NCI-H2029 treated with DMSO at 0.1 percent for 48 hours (cell line): Measurements from ENCODE around the gene CHST11.

Source experiments
- DNase-seq: peaks from one replicate; lab custom pipeline; 2025; lab: John Stamatoyannopoulos, UW

CHST11 gene

DNA sequence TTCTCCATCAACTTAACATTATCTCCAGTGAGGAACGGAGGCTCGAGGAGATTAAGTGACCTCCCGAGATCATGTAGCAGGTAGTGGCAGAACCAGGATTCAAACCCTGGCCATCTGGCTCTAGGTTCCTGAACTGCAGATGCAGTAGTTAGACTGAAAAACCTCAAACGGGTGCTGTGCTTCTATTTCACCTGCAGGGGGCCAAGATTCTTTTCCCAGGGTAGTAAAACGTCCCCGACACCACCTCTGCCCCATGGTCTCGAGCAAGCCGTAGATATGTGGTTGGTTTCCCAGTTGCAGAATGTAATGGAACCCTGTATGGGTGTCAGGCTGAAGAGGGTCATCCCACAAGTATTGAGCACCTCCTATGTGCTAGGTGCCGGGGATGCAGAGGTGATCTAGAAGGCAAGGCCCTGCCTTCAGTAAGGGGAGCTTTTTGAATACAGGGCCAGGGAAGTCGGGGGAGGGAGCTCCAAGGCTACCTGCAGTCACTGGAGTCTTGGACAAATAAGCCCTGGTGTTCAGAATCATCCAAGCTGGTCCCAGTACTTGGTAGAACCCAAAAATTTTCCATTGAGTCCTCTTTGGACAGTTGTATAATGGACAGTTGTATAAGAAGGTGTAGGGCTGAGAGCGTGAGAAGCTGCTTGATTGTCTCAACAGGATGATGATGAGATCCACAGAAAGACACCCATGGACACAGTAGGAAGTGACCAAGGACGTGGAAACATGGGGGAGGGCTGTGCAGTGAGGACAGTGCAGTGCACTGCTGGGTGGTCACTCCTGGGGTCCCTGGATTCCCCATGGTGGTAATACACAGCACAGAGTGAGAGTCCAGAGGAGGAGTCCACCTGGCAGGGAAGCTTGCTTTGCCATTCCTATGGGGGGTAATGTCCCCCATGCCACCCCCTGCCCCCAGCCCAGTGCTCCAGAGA lies 197.2 kb downstream of the CHST11 start:
- DNase-seq: no peak

DNA sequence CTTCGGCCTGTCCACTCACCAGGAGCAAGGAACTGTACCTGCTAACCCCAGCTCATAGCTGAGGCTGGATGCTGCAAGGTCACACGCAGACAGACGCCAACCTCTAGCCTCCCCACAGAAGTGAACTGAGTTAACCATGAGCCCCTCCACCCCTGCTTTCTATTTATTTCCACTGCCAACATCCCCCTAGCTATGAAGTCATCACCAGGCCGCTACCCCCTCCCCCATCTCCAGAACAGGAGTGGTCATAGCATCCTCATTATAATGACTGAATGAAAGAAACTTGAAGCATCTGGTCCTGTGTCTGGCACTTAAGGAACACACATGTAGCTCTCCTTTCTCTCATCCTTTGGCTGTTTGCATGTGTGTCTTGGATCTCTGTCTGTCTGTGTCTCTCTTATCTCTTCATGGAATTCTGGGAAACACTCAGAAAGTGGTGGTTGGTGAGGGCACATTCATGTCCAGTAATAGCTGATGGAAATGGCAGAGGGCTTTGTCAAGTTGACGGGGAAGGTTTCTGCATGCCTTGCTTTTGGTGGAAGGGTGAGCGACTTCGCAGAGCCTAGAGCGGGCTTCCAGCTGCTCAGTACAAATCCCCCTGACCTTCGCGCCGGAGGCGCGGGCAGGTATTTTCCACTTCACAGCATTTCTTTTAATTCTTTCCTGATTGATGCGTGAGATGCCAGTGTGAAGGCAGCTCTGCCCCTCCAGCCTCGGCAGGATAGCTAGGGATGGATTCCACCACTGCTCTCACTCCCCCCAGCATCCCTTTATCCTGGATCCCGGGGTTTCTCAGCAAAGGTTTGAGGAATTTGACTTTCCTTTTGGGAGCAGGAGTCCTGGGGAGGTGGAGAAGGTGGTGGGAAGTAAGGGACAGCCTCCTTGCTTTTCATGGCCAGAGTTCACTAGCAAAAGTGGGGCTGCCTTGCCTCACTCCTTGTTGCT lies 198.2 kb downstream of the CHST11 start:
- no peak for DNase-seq

DNA sequence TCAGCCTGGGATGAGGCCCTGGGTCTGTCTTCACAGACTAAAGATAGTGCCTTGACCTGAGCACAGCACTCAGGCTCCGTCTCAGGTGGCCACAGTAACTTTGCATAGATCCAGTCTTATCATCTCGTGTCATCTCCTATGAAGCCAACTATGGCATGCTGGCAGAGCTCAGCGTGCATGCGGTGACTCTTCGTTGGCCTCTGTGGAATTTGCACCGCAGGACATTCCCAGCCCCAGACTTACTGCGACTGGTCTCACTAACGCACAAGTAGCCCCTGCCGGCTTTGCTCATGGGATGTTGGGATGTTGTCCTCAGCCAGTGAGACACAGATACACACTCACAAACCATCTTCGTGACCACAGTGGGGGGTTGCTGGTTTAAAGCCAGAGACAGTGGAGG lies 199.6 kb downstream of the CHST11 start:
- no peak for DNase-seq

DNA sequence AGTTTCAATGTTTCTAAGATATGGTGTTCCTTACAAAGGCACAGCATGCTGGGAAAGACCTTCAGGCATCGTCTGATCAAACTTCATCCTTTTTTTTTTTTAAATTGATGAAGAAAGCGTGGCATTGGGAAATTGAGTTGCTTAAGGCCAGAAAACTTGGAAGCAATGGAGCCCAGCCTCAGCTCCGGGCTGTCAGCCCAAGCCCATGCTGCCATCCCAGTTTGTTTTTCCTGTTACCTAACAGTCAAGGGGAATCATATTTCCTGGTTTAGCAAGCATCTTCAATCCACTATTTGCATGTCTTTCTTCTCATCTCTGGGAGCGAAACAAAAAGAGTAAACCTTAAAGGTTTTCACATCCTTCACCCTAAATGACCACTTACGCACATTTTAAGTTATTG lies 200.2 kb downstream of the CHST11 start:
- peak; percentile 46 for DNase-seq

DNA sequence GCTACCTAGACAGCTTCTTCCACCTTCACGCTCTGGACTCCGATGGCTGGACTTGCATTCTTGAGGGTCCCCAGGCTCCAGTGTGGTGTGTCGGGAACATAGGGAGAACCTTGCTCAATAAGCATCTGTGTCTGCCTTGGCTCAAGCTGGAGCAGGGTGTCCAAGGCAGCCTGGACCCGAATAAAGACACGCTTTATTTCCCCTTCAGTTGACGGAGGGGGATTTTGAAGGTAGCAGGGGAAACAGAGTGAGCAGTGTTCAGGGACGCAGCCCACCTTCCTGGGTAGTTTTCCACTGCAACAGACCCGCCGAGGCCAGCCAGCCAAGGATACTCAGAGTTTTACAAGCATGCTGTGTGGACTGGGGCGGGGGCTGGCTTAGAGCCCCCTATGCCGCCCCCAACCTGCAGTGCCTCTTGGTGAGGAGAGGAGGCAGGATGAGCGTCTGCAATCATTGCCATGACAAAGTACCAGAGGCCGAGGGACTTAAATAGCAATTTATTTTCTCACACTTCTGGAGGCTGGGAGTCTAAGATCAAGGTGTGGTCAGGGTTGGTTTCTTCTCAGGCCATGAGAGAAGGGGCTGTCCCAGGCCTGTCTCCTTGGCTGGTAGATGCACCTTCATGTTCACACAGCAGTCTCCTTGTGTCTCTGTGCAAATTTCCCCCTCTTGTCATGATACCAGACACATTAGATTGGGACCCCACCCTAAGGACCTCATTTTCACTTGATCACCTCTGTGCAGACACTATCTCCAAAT lies 201.2 kb downstream of the CHST11 start:
- DNase-seq: no peak

DNA sequence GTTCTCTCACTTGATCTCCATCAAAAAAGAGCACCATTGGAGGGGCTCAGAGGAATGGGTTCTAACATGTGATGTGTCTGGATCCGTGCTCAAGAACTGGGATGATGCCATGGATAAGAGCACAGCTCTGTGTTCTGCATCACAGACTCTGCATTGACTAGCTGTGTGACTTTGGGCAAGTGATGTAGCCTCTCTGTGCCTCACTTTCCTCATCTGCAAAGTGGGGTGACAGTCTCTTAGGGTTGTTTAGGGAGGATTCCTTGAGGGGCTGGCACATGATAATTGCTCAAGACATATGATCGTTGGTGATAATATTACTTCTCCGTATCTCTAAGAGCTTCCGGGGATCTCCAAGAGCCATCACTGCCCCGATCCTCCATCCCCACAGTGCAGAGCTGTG lies 202.3 kb downstream of the CHST11 start:
- no peak for DNase-seq

DNA sequence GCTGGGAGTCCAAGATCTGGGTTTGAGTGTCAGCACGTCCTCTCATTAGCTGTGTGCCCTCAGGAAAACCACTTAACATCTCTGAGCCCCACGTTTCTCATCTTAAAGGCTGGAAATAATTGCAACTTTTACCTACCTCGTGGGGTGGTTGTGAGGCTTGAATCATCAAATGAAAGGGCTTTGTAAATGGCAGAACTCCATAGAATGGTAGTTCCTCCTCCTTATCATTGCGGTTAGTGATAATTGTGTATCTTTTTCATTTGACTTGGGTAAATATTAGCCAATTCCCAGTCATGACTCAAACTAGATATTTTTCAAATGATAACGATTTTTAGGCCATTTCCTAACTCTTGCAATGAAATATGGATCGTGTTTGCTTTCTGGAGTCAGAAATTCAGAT lies 205.5 kb downstream of the CHST11 start:
- DNase-seq: no peak

DNA sequence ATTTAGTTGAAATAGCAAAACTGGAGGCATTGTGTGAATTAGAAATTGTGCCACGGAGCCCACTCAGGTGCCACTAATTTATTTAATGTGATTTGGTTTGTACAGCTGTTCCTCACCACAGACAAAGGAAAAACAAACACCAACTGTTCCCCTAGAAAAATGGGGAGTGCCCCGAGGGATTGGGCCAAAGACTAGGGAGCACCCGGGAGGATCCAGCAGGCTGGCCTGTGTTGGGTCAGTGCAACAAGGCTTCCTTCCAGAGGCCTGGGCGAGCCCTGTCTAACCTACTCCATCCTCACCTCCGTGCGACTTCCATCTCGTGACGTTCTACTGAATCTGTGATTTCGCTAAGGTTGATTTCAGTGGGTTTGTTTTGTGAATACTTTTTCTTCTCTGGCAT lies 206.2 kb downstream of the CHST11 start:
- DNase-seq: no peak

DNA sequence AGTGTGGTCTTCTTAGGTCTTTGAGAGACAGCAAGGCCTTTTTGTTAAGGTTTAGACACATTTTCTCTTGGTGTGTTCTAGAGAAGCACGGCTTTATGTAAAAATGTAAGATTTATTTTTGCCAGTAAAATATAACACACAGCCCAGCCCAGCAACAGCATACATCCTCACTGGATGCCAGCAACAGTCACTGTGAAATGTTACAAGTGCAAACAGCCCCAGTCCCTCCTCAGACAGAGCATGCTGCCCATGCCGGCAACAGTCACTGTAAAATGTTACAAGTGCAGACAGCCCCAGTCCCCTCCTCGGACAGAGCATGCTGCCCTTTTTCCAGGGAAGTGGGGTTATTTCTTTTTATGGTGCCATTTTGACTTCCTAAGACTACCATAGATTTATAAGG lies 207.6 kb downstream of the CHST11 start:
- no peak for DNase-seq

DNA sequence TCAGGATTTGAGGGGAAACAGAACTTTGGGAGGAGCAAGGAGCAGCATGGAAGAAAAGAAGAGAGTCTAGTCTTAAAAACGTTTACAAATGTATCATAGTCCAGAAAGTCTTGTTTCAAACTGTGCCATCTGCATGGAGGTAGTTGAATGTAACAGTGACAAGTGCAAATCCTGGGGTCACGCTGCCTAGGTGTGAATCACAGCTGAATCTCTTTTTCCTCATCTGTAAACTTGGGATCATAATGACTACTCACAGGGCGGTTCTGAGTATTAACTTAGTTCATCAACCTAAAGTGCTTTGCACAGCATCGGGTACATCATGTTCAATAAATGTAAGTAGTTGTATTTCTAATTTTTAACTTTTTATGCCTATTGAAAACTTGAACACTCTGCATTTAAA lies 208.5 kb downstream of the CHST11 start:
- DNase-seq: no peak

DNA sequence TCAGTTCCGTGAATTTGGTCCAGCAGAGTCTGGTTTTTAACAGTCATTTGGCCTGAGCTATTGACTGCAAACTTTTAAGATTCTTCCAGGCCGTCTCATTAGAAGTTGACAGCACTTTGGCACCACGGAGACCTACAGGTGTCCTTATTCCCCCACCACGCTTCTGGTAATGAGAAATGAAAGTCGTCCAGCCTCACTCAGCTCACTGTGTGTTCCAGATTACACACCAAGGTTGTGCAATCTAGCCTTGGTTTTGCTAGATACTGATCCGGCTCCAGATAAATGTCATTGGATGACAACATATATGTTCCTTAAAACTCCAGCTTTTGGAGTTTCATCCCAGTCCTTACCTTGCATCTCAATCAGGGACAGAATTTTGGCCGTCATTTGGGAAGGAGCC lies 210.4 kb downstream of the CHST11 start:
- DNase-seq: no peak

DNA sequence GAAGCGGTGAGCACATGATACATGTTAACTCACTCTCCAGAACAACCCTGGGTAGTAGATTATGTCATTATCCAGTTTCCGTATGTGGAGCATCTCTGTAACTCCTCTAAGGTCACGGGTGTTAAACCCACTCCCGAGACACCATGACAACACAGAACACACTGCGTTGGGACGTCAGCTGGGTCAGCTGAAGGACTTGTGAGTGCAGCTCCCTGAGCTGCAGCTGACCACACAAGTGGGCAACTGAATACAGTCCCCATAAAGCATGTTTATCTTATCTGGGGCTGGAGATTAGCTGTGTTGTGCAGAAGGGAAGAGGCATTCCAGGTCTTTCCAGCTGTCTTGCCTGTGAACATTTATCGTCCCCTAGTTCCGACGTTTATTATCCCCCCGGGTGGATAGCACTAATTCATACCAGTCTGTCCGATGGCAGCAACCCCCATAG lies 211.5 kb downstream of the CHST11 start:
- peak; percentile 76 for DNase-seq

DNA sequence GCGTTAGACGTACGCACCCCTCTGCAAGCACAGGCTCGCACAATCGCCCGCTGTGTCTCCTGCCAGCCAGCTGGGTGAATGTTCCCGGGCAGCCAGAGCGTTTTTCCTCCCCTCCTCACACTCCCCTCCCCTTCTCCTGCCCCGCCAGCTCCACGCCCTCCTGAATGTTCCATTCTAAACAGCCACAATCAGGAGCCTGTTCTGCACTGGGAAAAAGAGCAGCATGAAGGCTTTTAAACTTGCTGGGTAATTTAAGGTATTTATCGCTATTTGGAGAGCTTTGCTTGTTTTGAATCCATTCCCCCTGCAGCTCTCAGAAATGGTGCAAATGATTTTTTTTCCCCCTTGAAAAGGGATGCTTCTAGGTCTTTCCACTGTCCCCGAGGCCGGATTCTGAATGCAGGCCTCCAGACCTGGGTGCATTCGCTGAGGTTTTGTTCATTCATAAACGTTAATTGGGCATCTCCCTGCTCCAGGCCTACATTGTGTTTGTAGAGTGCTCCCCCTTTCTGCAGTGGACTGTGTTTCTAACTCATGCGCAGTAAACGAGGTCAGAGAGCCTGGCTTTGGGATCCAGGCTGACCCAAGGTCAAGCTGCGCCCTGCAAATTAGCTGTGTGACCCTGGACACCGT lies 212.5 kb downstream of the CHST11 start:
- no peak for DNase-seq

DNA sequence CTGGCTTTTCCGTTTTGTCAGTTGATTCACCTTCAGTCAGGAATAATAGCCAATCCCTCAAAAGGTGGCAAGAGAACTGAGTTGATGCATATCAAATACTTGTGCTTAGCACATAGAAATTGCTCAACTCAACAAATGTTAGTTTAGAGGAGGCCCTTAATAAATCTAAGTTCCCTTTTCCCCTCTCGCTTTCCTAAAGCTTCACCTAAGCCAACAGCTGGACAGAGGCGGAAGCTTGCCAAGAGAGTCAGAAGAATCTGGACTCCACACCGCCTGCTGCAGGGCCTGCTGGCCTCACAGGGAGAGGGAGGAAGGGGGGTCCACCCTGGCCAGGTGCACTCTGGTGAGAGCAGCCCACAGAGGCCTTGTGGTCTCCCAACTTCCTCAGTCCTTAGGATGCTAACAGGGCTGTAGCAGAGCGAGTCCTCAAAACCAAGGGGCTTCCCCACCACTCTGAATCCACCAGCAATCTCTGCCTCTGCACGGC lies 213.1 kb downstream of the CHST11 start:
- no peak for DNase-seq

DNA sequence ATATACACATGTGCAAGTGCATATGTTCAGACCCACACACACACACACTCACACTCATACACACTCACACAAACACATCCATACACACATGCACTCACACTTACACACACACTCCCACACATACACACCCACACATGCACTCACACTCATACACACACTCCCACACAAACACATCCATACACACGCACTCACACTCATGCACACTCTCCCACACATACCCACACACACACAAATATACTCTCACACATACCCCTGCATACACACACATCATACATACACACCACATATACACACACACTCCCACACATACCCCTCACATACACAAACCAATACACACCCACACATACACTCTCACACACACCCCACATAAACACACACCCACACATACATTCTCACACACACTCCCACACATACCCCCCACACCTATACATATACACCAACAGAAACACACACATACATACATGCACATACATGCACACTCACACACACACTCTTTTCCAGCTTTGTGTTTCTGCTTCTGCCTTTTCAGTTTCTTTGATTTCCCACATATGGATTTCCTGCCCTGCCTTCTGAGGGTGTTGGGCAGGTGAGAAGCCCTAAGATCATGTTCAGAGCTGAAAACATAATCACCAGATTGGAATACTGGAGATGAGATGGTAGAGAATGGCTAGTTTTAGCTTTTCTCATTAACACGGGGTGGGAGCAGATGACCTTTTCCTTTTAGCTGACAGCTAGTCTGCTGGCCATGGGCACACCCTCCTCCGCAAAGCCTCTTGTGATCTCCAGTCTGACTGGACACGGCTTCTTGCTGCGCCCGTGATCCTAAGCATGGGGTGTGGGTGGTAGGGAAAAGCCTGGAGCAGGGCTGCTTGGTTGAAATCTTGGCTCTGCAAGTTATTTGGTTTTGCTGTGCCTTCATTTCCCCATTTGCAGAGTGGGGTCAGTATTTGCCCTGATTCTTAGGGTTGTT lies 214.0 kb downstream of the CHST11 start:
- no peak for DNase-seq

DNA sequence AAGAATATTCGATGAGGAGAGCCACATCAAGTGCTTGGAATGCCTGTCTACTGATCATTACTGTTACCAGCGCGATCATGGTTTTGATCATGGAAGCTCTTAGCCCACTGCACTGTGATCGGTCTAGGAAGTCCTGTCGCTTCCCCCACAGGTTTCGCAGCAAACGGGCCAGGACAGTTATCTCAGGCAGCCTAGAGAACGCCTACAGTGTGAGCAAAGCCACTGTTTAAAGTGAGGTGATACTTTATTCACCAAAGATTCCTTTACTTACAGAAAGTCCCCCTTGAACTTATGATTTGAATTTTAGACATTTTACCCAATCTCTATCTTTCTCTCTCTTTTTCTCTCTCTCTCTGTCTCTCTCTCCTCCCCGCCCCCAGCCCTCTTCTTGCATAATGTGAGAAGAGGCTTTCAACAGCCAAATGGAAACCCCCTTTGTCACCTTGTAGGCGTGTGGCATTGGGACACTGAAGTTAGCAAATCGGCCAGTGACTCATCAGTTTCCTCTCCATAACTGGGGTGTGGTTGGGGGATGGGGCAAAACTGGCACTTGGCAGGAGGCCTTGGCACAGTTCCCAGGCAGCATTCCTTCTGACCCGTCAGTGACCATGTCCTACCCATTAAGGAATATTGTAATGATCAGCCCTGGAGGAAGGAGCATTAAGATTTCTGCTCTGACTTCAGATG lies 214.8 kb downstream of the CHST11 start:
- no peak for DNase-seq

DNA sequence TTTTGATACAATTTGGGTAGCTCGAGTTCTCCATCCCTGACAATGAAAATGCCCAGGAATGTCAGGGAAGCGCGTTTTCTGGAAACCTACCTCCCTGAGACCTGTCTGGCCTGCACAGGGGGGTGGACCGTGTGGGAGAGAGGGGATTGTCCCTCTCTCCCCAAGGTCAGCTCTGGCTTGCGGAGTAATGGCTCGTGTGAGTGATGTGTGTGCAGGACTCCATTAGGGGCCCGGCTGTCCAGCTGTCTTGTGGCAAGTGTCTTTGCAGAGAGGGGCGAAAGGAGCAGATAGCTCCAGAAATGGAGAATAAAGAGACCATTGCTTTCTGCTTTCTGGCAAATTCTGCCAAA lies 215.3 kb downstream of the CHST11 start:
- DNase-seq: no peak

DNA sequence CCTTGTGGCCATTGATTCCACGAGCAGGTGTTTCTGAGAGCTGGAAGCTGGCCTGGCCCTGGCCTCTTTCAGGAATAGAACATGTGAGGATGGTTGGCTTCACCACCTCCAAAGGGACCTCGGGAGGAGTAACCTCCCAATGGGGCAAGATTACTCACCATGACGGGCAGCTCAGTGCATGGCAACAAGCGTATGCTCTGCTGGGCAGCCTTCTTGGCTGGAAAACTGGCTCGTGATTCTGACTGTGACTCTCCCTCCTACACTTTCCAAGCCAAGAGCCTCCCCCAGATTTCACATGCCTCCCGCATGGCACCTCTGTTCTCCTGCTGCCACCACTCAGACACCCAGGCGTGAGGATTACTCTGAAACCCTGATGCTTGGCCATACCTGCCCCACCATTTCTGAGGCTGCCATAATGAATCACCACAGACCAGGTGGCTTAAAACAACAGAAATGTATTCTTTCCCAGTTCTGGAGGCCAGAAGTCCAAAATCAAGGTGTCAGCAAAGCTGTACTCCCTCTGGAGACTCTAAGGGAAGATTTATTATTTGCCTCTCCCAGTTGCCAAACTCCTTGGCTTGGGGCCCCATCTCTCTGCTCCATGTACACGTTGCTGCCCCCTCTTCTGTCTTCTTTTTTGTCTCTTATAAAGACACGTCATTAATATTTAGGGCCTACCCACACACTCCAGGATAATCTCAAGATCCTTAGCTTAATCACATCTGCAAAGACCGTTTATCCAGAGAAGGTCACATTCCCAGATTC lies 215.9 kb downstream of the CHST11 start:
- no peak for DNase-seq

DNA sequence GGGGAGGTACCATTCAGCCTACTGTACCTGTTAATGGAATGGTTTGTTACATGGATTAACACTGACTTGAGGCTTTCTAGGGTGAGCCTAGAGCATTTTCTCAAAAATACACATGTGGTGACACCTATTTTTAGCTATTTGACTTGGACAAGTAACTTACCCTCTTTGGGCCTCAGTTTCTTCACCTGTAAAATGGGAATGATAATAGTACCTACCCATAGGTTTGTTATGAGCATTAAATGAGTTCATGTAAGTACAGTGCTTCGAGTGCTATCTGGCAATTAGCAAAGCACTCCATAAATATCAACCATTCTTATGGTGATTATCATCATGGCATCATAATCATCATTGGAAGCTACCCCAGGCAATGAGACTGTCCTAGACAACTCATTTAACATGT lies 216.5 kb downstream of the CHST11 start:
- no peak for DNase-seq
